Measurements from ENCODE around the gene POSTN. TPM values are rescaled to one million over a fixed set of nuclear protein-coding genes. Genes with fewer than 3 reads are reported as not detected.
"Not testable (repeated sequence)": the region's sequence is repeated elsewhere in the genome, so short reads cannot be mapped to it uniquely, and the experiment has no call there.

Gene POSTN
- total RNA-seq, 1 donor from 2014 or later: 295 TPM

GRCh38 chr13:37585541-37585940 is 13.0 kb downstream of the POSTN start:
- no peaks in the 10 kb centered on the region for H3K4me1 Mint-ChIP-seq (ENCODE audit: unreplicated experiment)
- no peak overlapping the region for H3K27ac Mint-ChIP-seq
- peaks cover 8% of the 10 kb centered on the region for H3K36me3 Mint-ChIP-seq
- no peaks in the 10 kb centered on the region for H3K9me3 Mint-ChIP-seq
- DNase-seq (ENCODE audit: extremely low spot score, unreplicated experiment): no peak
- H3K4me3 Mint-ChIP-seq: no peak overlapping the region
- no peak for TF ChIP-seq CTCF (conservative IDR thresholded peaks at IDR 0.05)
- H3K27me3 Mint-ChIP-seq: no peaks in the 10 kb centered on the region

- no peak overlapping the region for H3K27ac Mint-ChIP-seq
- H3K36me3 Mint-ChIP-seq: peaks cover 6% of the 10 kb centered on the region
- H3K27me3 Mint-ChIP-seq: no peaks in the 10 kb centered on the region
- no peaks in the 10 kb centered on the region for H3K4me1 Mint-ChIP-seq (ENCODE audit: unreplicated experiment)
- no peak overlapping the region for H3K4me3 Mint-ChIP-seq
- DNase-seq (ENCODE audit: extremely low spot score, unreplicated experiment): no peak
- TF ChIP-seq CTCF (conservative IDR thresholded peaks at IDR 0.05): no peak
- H3K9me3 Mint-ChIP-seq: no peaks in the 10 kb centered on the region
These were observed 22.0 kb downstream of the POSTN start for GRCh38 chr13:37576601-37577000.

- H3K27me3 Mint-ChIP-seq: no peaks in the 10 kb centered on the region
- no peak for TF ChIP-seq CTCF (conservative IDR thresholded peaks at IDR 0.05)
- no peak overlapping the region for H3K27ac Mint-ChIP-seq
- no peak for DNase-seq (ENCODE audit: extremely low spot score, unreplicated experiment)
- H3K4me3 Mint-ChIP-seq: no peak overlapping the region
- H3K36me3 Mint-ChIP-seq: peaks cover 5% of the 10 kb centered on the region
- H3K4me1 Mint-ChIP-seq (ENCODE audit: unreplicated experiment): no peaks in the 10 kb centered on the region
- no peaks in the 10 kb centered on the region for H3K9me3 Mint-ChIP-seq
These were observed 33.1 kb downstream of the POSTN start for GRCh38 chr13:37565425-37565824.

- TF ChIP-seq CTCF (conservative IDR thresholded peaks at IDR 0.05): no peak
- H3K4me1 Mint-ChIP-seq (ENCODE audit: unreplicated experiment): no peaks in the 10 kb centered on the region
- no peak for DNase-seq (ENCODE audit: extremely low spot score, unreplicated experiment)
- no peaks in the 10 kb centered on the region for H3K27me3 Mint-ChIP-seq
- no peak overlapping the region for H3K4me3 Mint-ChIP-seq
- peaks cover 16% of the 10 kb centered on the region for H3K9me3 Mint-ChIP-seq
- H3K36me3 Mint-ChIP-seq: no peaks in the 10 kb centered on the region
- no peak overlapping the region for H3K27ac Mint-ChIP-seq
These were observed 37.5 kb downstream of the POSTN start for GRCh38 chr13:37561031-37561430.

GRCh38 chr13:37560526-37560925 is 38.0 kb downstream of the POSTN start:
- Mint-ChIP-seq H3K4me1 (ENCODE audit: unreplicated experiment) (no peaks in the 10 kb centered on the region), H3K4me3 (no peak overlapping the region), H3K27me3 (no peaks in the 10 kb centered on the region), H3K27ac (no peak overlapping the region), H3K9me3 (peaks cover 16% of the 10 kb centered on the region), H3K36me3 (no peaks in the 10 kb centered on the region)
- TF ChIP-seq CTCF (conservative IDR thresholded peaks at IDR 0.05): no peak
- DNase-seq (ENCODE audit: extremely low spot score, unreplicated experiment): no peak

- H3K4me3 Mint-ChIP-seq; H3K36me3 Mint-ChIP-seq; H3K27me3 Mint-ChIP-seq; H3K27ac Mint-ChIP-seq; DNase-seq (ENCODE audit: extremely low spot score, unreplicated experiment); H3K4me1 Mint-ChIP-seq (ENCODE audit: unreplicated experiment): not testable (repeated sequence)
- H3K9me3 Mint-ChIP-seq: peaks cover 16% of the 10 kb centered on the region
These were observed 39.8 kb downstream of the POSTN start for GRCh38 chr13:37558766-37559165.
